Astrocyte (in vitro differentiated cells and primary cell): ENCODE results near the gene IFNL2. TPM values are rescaled to one million over a fixed set of nuclear protein-coding genes. Genes with fewer than 3 reads are reported as not detected.

Experiments used
- DNase-seq: peaks from one replicate; pipeline ENCODE4 v3.0.0-alpha.2; 2010; ENCODE audit warnings: low read depth
- FAIRE-seq: peaks from 2 replicates; lab custom pipeline; 2011; peaks lifted over from hg19 to GRCh38; lab: Jason Lieb, UNC
- H2AFZ ChIP-seq: 2 replicates; pipeline ENCODE4 v1.6.0; 2012; ENCODE audit warnings: low read depth, low read length, inconsistent platforms
- H3K27ac ChIP-seq: 2 replicates; pipeline ENCODE4 v1.5.1; 2011; ENCODE audit warnings: low read depth, low read length, inconsistent platforms
- H3K27me3 ChIP-seq: 2 replicates; pipeline ENCODE4 v1.6.0; 2011; ENCODE audit warnings: low read length, inconsistent platforms; ENCODE audit not compliant: insufficient read depth
- H3K36me3 ChIP-seq: 2 replicates; pipeline ENCODE4 v1.5.1; 2011; ENCODE audit warnings: low read length, inconsistent platforms; ENCODE audit not compliant: insufficient read depth
- H3K4me1 ChIP-seq: 2 replicates; pipeline ENCODE4 v1.5.1; 2011; ENCODE audit warnings: low read length, inconsistent platforms; ENCODE audit not compliant: insufficient read depth
- H3K4me2 ChIP-seq: 2 replicates; pipeline ENCODE4 v1.6.0; 2012; ENCODE audit warnings: low read length, inconsistent platforms
- H3K4me3 ChIP-seq: 2 replicates; pipeline ENCODE4 v1.5.1; 2011; ENCODE audit warnings: low read depth, mild to moderate bottlenecking, low read length, inconsistent platforms; ENCODE audit not compliant: insufficient read depth
- H3K79me2 ChIP-seq: 2 replicates; pipeline ENCODE4 v1.6.0; 2012; ENCODE audit warnings: mild to moderate bottlenecking, low read length, inconsistent platforms; ENCODE audit not compliant: insufficient read depth
- H3K9ac ChIP-seq: 2 replicates; pipeline ENCODE4 v1.6.0; 2012; ENCODE audit warnings: mild to moderate bottlenecking, low read length, inconsistent platforms
- H3K9me3 ChIP-seq: 2 replicates; pipeline ENCODE4 v1.5.1; 2012; ENCODE audit warnings: low read depth, mild to moderate bottlenecking, low read length, inconsistent platforms; ENCODE audit not compliant: insufficient read depth
- H4K20me1 ChIP-seq: 2 replicates; pipeline ENCODE4 v1.6.0; 2012; ENCODE audit warnings: low read length, inconsistent platforms; ENCODE audit not compliant: insufficient read depth
- H3K27ac Mint-ChIP-seq: one replicate; pipeline ENCODE4 v1.8.0; 2021; ENCODE audit warnings: mild to moderate bottlenecking, mixed read lengths; ENCODE audit not compliant: unreplicated experiment
- H3K27me3 Mint-ChIP-seq: one replicate; pipeline ENCODE4 v1.8.0; 2021; ENCODE audit warnings: low read depth, mixed read lengths; ENCODE audit not compliant: unreplicated experiment
- H3K36me3 Mint-ChIP-seq: one replicate; pipeline ENCODE4 v1.8.0; 2021; ENCODE audit warnings: low read depth, mixed read lengths; ENCODE audit not compliant: unreplicated experiment
- H3K4me1 Mint-ChIP-seq: one replicate; pipeline ENCODE4 v1.8.0; 2021; ENCODE audit warnings: low read depth, mixed read lengths; ENCODE audit not compliant: unreplicated experiment
- H3K4me3 Mint-ChIP-seq: one replicate; pipeline ENCODE4 v1.8.0; 2021; ENCODE audit warnings: mild to moderate bottlenecking, moderate library complexity, mixed read lengths; ENCODE audit not compliant: unreplicated experiment
- H3K9me3 Mint-ChIP-seq: one replicate; pipeline ENCODE4 v1.8.0; 2021; ENCODE audit warnings: mild to moderate bottlenecking, mixed read lengths; ENCODE audit not compliant: unreplicated experiment
- CTCF ChIP-seq: IDR thresholded peaks from 2 replicates; pipeline ENCODE4 v1.5.1; 2011; ENCODE audit warnings: low read depth, mild to moderate bottlenecking, inconsistent platforms, low read length, moderate library complexity; ENCODE audit not compliant: insufficient read depth
- EZH2 ChIP-seq: IDR thresholded peaks from 2 replicates; pipeline ENCODE4 v1.6.1; 2012; ENCODE audit warnings: mild to moderate bottlenecking, low read length, inconsistent platforms; ENCODE audit not compliant: insufficient read depth
- total RNA-seq: library from RNA; stranded (reverse); gene quantifications from 2 replicates; pipeline ENCODE4 v1.2.1, GENCODE V29; 2021

Gene IFNL2
- total RNA-seq, 1 donor from 2014 or later = not detected

- no peak for TF ChIP-seq EZH2
- TF ChIP-seq CTCF = no peak
- H3K9me3 ChIP-seq = no peaks in the 10 kb centered on the region
- H3K36me3 Mint-ChIP-seq = no peaks in the 10 kb centered on the region
Measured at GRCh38 chr19:39224910-39225309, 43.3 kb upstream of the IFNL2 start.

GRCh38 chr19:39230096-39230764, 38.0 kb upstream of the IFNL2 start:
- Mint-ChIP-seq H3K9me3 (peaks cover 3% of the 10 kb centered on the region), H3K36me3 (peaks cover 3% of the 10 kb centered on the region), H3K4me1 (no peaks in the 10 kb centered on the region), H3K4me3 (no peak overlapping the region), H3K27ac (no peak overlapping the region), H3K27me3 (peaks cover 58% of the 10 kb centered on the region)
- H3K9ac ChIP-seq = no peak overlapping the region
- FAIRE-seq (no peak), DNase-seq (no peak)
- no peaks in the 10 kb centered on the region for H3K9me3 ChIP-seq
- no peak for TF ChIP-seq EZH2
- no peak for TF ChIP-seq CTCF
- no peak overlapping the region for H3K27ac ChIP-seq
- H4K20me1 ChIP-seq = no peaks in the 10 kb centered on the region
- no peak overlapping the region for H3K4me3 ChIP-seq
- H3K79me2 ChIP-seq = no peaks in the 10 kb centered on the region
- no peaks in the 10 kb centered on the region for H3K4me1 ChIP-seq
- H3K36me3 ChIP-seq = no peaks in the 10 kb centered on the region
- no peak overlapping the region for H3K4me2 ChIP-seq
- H3K27me3 ChIP-seq = peaks cover 3% of the 10 kb centered on the region
- H2AFZ ChIP-seq = no peak overlapping the region

More at GRCh38 chr19:39224910-39225309, 43.3 kb upstream of the IFNL2 start:
- no peaks in the 10 kb centered on the region for H3K79me2 ChIP-seq
- peaks cover 6% of the 10 kb centered on the region for H3K27me3 ChIP-seq
- H3K4me1 ChIP-seq = no peaks in the 10 kb centered on the region
- H3K9ac ChIP-seq = no peak overlapping the region
- H3K27me3 Mint-ChIP-seq = peaks cover 53% of the 10 kb centered on the region
- H3K4me3 ChIP-seq = no peak overlapping the region
- no peaks in the 10 kb centered on the region for H4K20me1 ChIP-seq
- H3K36me3 ChIP-seq = no peaks in the 10 kb centered on the region
- DNase-seq (no peak), FAIRE-seq (no peak)
- no peak overlapping the region for H3K4me3 Mint-ChIP-seq
- H3K27ac Mint-ChIP-seq = no peak overlapping the region
- H3K9me3 Mint-ChIP-seq = peaks cover 1% of the 10 kb centered on the region
- H2AFZ ChIP-seq = no peak overlapping the region
- no peaks in the 10 kb centered on the region for H3K4me1 Mint-ChIP-seq
- no peak overlapping the region for H3K27ac ChIP-seq
- H3K4me2 ChIP-seq = no peak overlapping the region

GRCh38 chr19:39232708-39233107, 35.5 kb upstream of the IFNL2 start:
- no peak for FAIRE-seq
- no peak overlapping the region for H3K27ac ChIP-seq

More at GRCh38 chr19:39232708-39233107, 35.5 kb upstream of the IFNL2 start:
- Histone ChIP-seq H2AFZ (no peak overlapping the region), H4K20me1 (no peaks in the 10 kb centered on the region), H3K79me2 (no peaks in the 10 kb centered on the region), H3K9me3 (no peaks in the 10 kb centered on the region), H3K4me2 (no peak overlapping the region), H3K27me3 (peaks cover 2% of the 10 kb centered on the region), H3K4me3 (no peak overlapping the region), H3K9ac (no peak overlapping the region), H3K36me3 (no peaks in the 10 kb centered on the region), H3K4me1 (no peaks in the 10 kb centered on the region)
- no peak for DNase-seq
- Mint-ChIP-seq H3K4me3 (no peak overlapping the region), H3K9me3 (peaks cover 3% of the 10 kb centered on the region), H3K27ac (no peak overlapping the region), H3K36me3 (peaks cover 3% of the 10 kb centered on the region), H3K4me1 (no peaks in the 10 kb centered on the region), H3K27me3 (peaks cover 59% of the 10 kb centered on the region)
- TF ChIP-seq CTCF (no peak), EZH2 (no peak)
